ENCODE results near the gene NSUN5.
"Not testable (repeated sequence)": the region's sequence is repeated elsewhere in the genome, so short reads cannot be mapped to it uniquely, and the experiment has no call there.

NSUN5 gene

GRCh38 chr7:73308665-73309214 is at the start of gene NSUN5:
NSUN5 (minus strand) TSS chr7:73308826; CDS start chr7:73308790, 36 bp downstream.
- peak; percentile 80 to 87 for DNase-seq

GRCh38 chr7:73356159-73356558 is 47.5 kb upstream of the NSUN5 start:
- DNase-seq = no peak

GRCh38 chr7:73354821-73355220 is 46.2 kb upstream of the NSUN5 start:
- DNase-seq = no peak

- no peak for DNase-seq
These were observed 45.6 kb upstream of the NSUN5 start for GRCh38 chr7:73354196-73354595.

GRCh38 chr7:73353243-73353642 is 44.6 kb upstream of the NSUN5 start:
- no peak for DNase-seq

GRCh38 chr7:73352784-73353183 is 44.2 kb upstream of the NSUN5 start:
- no peak for DNase-seq

GRCh38 chr7:73351447-73352167 is 43.0 kb upstream of the NSUN5 start:
- no peak for DNase-seq

GRCh38 chr7:73350306-73351068 is 41.9 kb upstream of the NSUN5 start:
- DNase-seq = no peak

- no peak for DNase-seq
These were observed 41.1 kb upstream of the NSUN5 start for GRCh38 chr7:73349763-73350162.

- no peak for DNase-seq
These were observed 37.3 kb upstream of the NSUN5 start for GRCh38 chr7:73345951-73346350.

GRCh38 chr7:73345538-73345937 is 36.9 kb upstream of the NSUN5 start:
- no peak for DNase-seq

- DNase-seq = no peak
These were observed 35.2 kb upstream of the NSUN5 start for GRCh38 chr7:73343671-73344380.

GRCh38 chr7:73342645-73343044 is 34.0 kb upstream of the NSUN5 start:
- no peak for DNase-seq

- DNase-seq = no peak
These were observed 33.3 kb upstream of the NSUN5 start for GRCh38 chr7:73341877-73342276.

GRCh38 chr7:73340514-73340913 is 31.9 kb upstream of the NSUN5 start:
- no peak for DNase-seq

GRCh38 chr7:73338321-73338720 is 29.7 kb upstream of the NSUN5 start:
- DNase-seq = no peak

GRCh38 chr7:73332447-73332846 is 23.8 kb upstream of the NSUN5 start:
- no peak for DNase-seq

GRCh38 chr7:73330772-73331171 is 22.1 kb upstream of the NSUN5 start:
- DNase-seq = no peak

- no peak for DNase-seq
These were observed 21.4 kb upstream of the NSUN5 start for GRCh38 chr7:73329861-73330581.

- DNase-seq = no peak
These were observed 20.1 kb upstream of the NSUN5 start for GRCh38 chr7:73328696-73329095.

- DNase-seq = not testable (repeated sequence)
These were observed 19.3 kb upstream of the NSUN5 start, which contains the start of the genes FKBP6 and TRIM50 for GRCh38 chr7:73327922-73328321. FKBP6 (plus strand) TSS chr7:73328161; CDS start chr7:73328429, 268 bp downstream. TRIM50 (minus strand) TSS chr7:73328082; CDS start chr7:73324787, 3,295 bp downstream.

- not testable (repeated sequence) for DNase-seq
These were observed 18.8 kb upstream of the NSUN5 start for GRCh38 chr7:73327449-73327848.
